HCT116 (cell line): ENCODE measurements around the gene NBAS. TPM values are rescaled to one million over a fixed set of nuclear protein-coding genes. Genes with fewer than 3 reads are reported as not detected.

ENCODE experiments used
- ATAC-seq: fragments of 200-7000 bp; cut with Tn5 transposase; 2 replicates; pipeline ENCODE4 v1.9.1; 2020; ENCODE audit warnings: mild to moderate bottlenecking, moderate library complexity
- BruUV-seq: library from RNA; stranded (reverse); fragments of 400-500 nt; replicated peaks from 2 replicates; lab custom pipeline; 2021; lab: Mats Ljungman, UMichigan
- CTCF ChIA-PET: fragments of 300-600 bp; sonication (Branson Sonifier 250); formaldehyde crosslinking; loops from one replicate; lab custom pipeline; 2021; ENCODE audit warnings: antibody characterized with exemption; lab: Charles Lee
- POLR2A ChIA-PET: fragments of 300-600, 350-600 bp; sonication (Branson Sonifier 250); formaldehyde crosslinking; loops from one replicate; lab custom pipeline; 2021; ENCODE audit warnings: antibody characterized with exemption; lab: Charles Lee
- RAD21 ChIA-PET, 2 experiments: fragments of 300-600 bp; sonication (Branson Sonifier 250); formaldehyde crosslinking; loops; one replicate each; lab custom pipeline; 2023; ENCODE audit warnings: low total read pairs in 2 of 2; ENCODE audit not compliant: uncharacterized antibody in 2 of 2, unreplicated experiment in 2 of 2, low non-redundant PET in 1 of 2; lab: Charles Lee
- DNase-seq: peaks from one replicate; pipeline ENCODE4 v3.0.0-alpha.2; 2010; ENCODE audit warnings: low read depth, low spot score
- H2AFZ ChIP-seq: fragments of 200-600 bp; shearing (Covaris generic), sonication (generic); 2 replicates; pipeline ENCODE4 v1.6.1; 2017; ENCODE audit warnings: low read depth, mixed run types, mixed read lengths, antibody characterized with exemption, low read length; ENCODE audit not compliant: poor library complexity, severe bottlenecking
- H3K27ac ChIP-seq: 2 replicates; pipeline ENCODE4 v1.5.1; 2012; ENCODE audit warnings: low read depth, low read length
- H3K27me3 ChIP-seq: fragments of 200-600 bp; sonication (generic); 2 replicates; pipeline ENCODE4 v1.6.1; 2016; ENCODE audit warnings: mixed run types, low read length, mixed read lengths; ENCODE audit not compliant: insufficient read depth
- H3K36me3 ChIP-seq, 2 experiments: fragments of 200-500 bp in 1 of 2; fragments of 200-600 bp in 1 of 2; sonication (Bioruptor generic) in 1 of 2; sonication (generic) in 1 of 2; 2 replicates each; pipeline versions ENCODE4 v1.5.1 to v1.6.1; 2014 to 2016; ENCODE audit warnings: low read length in 2 of 2, inconsistent platforms in 1 of 2, mixed read lengths in 1 of 2, mixed run types in 1 of 2; ENCODE audit not compliant: insufficient read depth in 2 of 2, control insufficient read depth in 1 of 2
- H3K4me1 ChIP-seq, 2 experiments: fragments of 200-600 bp in 1 of 2; sonication (generic) in 1 of 2; 2 replicates each; pipeline versions ENCODE4 v1.5.1 to v1.6.1; 2012 to 2017; ENCODE audit warnings: low read length in 2 of 2, inconsistent platforms in 1 of 2, mild to moderate bottlenecking in 1 of 2, mixed read lengths in 1 of 2, mixed run types in 1 of 2, moderate library complexity in 1 of 2; ENCODE audit not compliant: insufficient read depth in 2 of 2, control insufficient read depth in 1 of 2
- H3K4me2 ChIP-seq: fragments of 200-600 bp; sonication (generic); 2 replicates; pipeline ENCODE4 v1.6.1; 2017; ENCODE audit warnings: mixed run types, low read length, mixed read lengths
- H3K4me3 ChIP-seq, 2 experiments: fragments of 200-600 bp in 1 of 2; sonication (generic) in 1 of 2; replicated peaks in 1 of 2; 2 replicates each; pipeline ENCODE4 v1.5.1; 2011 to 2016; ENCODE audit warnings: low read length in 2 of 2, control low read depth in 1 of 2, low read depth in 1 of 2, mild to moderate bottlenecking in 1 of 2, mixed read lengths in 1 of 2, mixed run types in 1 of 2
- H3K79me2 ChIP-seq: fragments of 200-600 bp; sonication (generic); 2 replicates; pipeline ENCODE4 v1.6.1; 2017; ENCODE audit warnings: mild to moderate bottlenecking, mixed run types, low read length, moderate library complexity, mixed read lengths; ENCODE audit not compliant: insufficient read depth
- H3K9ac ChIP-seq: fragments of 200-600 bp; sonication (generic); 2 replicates; pipeline ENCODE4 v1.6.1; 2016; ENCODE audit warnings: low read length, mixed read lengths
- H3K9me2 ChIP-seq: fragments of 200-600 bp; sonication (generic), shearing (Covaris generic); 2 replicates; pipeline ENCODE4 v1.6.1; 2017; ENCODE audit warnings: mixed run types, mild to moderate bottlenecking, moderate library complexity; ENCODE audit not compliant: insufficient read depth
- H3K9me3 ChIP-seq, 2 experiments: fragments of 200-500 bp in 1 of 2; fragments of 200-600 bp in 1 of 2; sonication (Bioruptor generic) in 1 of 2; sonication (generic) in 1 of 2; 2 replicates each; pipeline ENCODE4 v1.6.1; 2014 to 2017; ENCODE audit warnings: low read length in 2 of 2, mixed read lengths in 2 of 2, inconsistent platforms in 1 of 2, low read depth in 1 of 2, mild to moderate bottlenecking in 1 of 2, mixed run types in 1 of 2, moderate library complexity in 1 of 2; ENCODE audit not compliant: control insufficient read depth in 1 of 2, insufficient read depth in 1 of 2
- H4K20me1 ChIP-seq: fragments of 200-600 bp; sonication (generic), shearing (Covaris generic); 2 replicates; pipeline ENCODE4 v1.6.1; 2017; ENCODE audit warnings: mixed run types, mild to moderate bottlenecking, moderate library complexity; ENCODE audit not compliant: insufficient read depth
- CBX3 ChIP-seq: IDR thresholded peaks from 2 replicates; pipeline ENCODE4 v1.6.1; 2012; ENCODE audit warnings: low read depth
- EGR1 ChIP-seq: IDR thresholded peaks from 2 replicates; pipeline ENCODE4 v1.6.1; 2012; ENCODE audit warnings: low read depth
- JUND ChIP-seq: IDR thresholded peaks from 2 replicates; pipeline ENCODE4 v1.6.1; 2012
- REST ChIP-seq: IDR thresholded peaks from 2 replicates; pipeline ENCODE4 v1.6.1; 2012; ENCODE audit warnings: low read depth
- SIN3A ChIP-seq: IDR thresholded peaks from 2 replicates; pipeline ENCODE4 v1.6.1; 2012; ENCODE audit warnings: low read depth
- SRF ChIP-seq: IDR thresholded peaks from 2 replicates; pipeline ENCODE4 v1.6.1; 2012; ENCODE audit warnings: low read depth
- ZNF274 ChIP-seq: fragments of 200-500 bp; sonication (Bioruptor generic); IDR thresholded peaks from 2 replicates; pipeline ENCODE4 v1.6.1; 2014; ENCODE audit warnings: mild to moderate bottlenecking, low read depth, low read length, inconsistent platforms
- intact Hi-C: fragments of 100-400 bp; cut with micrococcal nuclease; formaldehyde crosslinking; loops from 2 replicates; pipeline ENCODE4 v1.10.0; 2022
- total RNA-seq: library from RNA; stranded (reverse); gene quantifications from one replicate; pipeline ENCODE4 v1.2.1, GENCODE V29; 2021; ENCODE audit not compliant: unreplicated experiment
- TF ChIP-seq, protein P1 (sequence below): IDR thresholded peaks from 2 replicates; pipeline ENCODE4 v1.6.1; 2012
- TF ChIP-seq, protein P2 (sequence below): IDR thresholded peaks from 2 replicates; pipeline ENCODE4 v1.6.1; 2012
- TF ChIP-seq, protein P3 (sequence below), 3 experiments: fragments of 200-600 bp in 1 of 3; sonication (generic) in 1 of 3; IDR thresholded peaks in 2 of 3; conservative IDR thresholded peaks in 1 of 3; 2 replicates each; pipeline ENCODE4 v1.5.1; 2012 to 2017; ENCODE audit warnings: low read depth in 2 of 3, low read length in 2 of 3, antibody characterized with exemption in 1 of 3, borderline replicate concordance in 1 of 3, control low read depth in 1 of 3, mild to moderate bottlenecking in 1 of 3, mixed read lengths in 1 of 3, mixed run types in 1 of 3, moderate library complexity in 1 of 3; ENCODE audit not compliant: insufficient read depth in 1 of 3

Gene NBAS
- total RNA-seq, 1 experiment from 2014 or later, result 32.8 TPM

- Histone ChIP-seq H3K9ac (no peak overlapping the region), H2AFZ (no peak overlapping the region), H3K27me3 (no peaks in the 10 kb centered on the region), H3K4me3 (no peak overlapping the region), H4K20me1 (no peaks in the 10 kb centered on the region), H3K9me3 (no peaks in the 10 kb centered on the region), H3K27ac (no peak overlapping the region), H3K4me2 (no peak overlapping the region), H3K36me3 (peaks cover 0 to 2% of the 10 kb centered on the region in 2 experiments; a peak in 1 of 4 replicates), H3K4me1 (peaks cover 2 to 13% of the 10 kb centered on the region in 2 experiments; a peak in 2 of 4 replicates), H3K9me2 (no peaks in the 10 kb centered on the region), H3K79me2 (peaks cover 34% of the 10 kb centered on the region)
- TF ChIP-seq SRF, result no peak
- TF ChIP-seq, protein P1, sequence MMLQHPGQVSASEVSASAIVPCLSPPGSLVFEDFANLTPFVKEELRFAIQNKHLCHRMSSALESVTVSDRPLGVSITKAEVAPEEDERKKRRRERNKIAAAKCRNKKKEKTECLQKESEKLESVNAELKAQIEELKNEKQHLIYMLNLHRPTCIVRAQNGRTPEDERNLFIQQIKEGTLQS, result no peak
- TF ChIP-seq REST, result no peak
- TF ChIP-seq, protein P2, sequence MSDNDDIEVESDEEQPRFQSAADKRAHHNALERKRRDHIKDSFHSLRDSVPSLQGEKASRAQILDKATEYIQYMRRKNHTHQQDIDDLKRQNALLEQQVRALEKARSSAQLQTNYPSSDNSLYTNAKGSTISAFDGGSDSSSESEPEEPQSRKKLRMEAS, result no peak
- no peak for TF ChIP-seq CBX3
- no peak for TF ChIP-seq EGR1
- TF ChIP-seq ZNF274, result no peak
- TF ChIP-seq, protein P3, sequence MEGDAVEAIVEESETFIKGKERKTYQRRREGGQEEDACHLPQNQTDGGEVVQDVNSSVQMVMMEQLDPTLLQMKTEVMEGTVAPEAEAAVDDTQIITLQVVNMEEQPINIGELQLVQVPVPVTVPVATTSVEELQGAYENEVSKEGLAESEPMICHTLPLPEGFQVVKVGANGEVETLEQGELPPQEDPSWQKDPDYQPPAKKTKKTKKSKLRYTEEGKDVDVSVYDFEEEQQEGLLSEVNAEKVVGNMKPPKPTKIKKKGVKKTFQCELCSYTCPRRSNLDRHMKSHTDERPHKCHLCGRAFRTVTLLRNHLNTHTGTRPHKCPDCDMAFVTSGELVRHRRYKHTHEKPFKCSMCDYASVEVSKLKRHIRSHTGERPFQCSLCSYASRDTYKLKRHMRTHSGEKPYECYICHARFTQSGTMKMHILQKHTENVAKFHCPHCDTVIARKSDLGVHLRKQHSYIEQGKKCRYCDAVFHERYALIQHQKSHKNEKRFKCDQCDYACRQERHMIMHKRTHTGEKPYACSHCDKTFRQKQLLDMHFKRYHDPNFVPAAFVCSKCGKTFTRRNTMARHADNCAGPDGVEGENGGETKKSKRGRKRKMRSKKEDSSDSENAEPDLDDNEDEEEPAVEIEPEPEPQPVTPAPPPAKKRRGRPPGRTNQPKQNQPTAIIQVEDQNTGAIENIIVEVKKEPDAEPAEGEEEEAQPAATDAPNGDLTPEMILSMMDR (IDR thresholded peaks at IDR 0.05 in 2 of 3, conservative IDR thresholded peaks at IDR 0.05 in 1 of 3; ENCODE audit: borderline replicate concordance in 1 of 3, insufficient read depth in 1 of 3, low read depth in 2 of 3, low read length in 2 of 3), result no peak
- no peak for TF ChIP-seq SIN3A
- no peak for TF ChIP-seq JUND
- RAD21 ChIA-PET, result no interaction called here
- no TSS peak for BruUV-seq
- intact Hi-C loops, result no loop called here
- DNase-seq (no peak), ATAC-seq (no peak)
- CTCF ChIA-PET, result interaction anchor here (1.0 to 2.1 kb wide), 2 partner anchors 11 to 19 kb away, joined by 6 to 12 read pairs; no protein-coding TSS in a partner anchor
- POLR2A ChIA-PET, result no interaction called here
Measured at GRCh38 chr2:15557887-15558311, 3.2 kb downstream of the NBAS start.
